ENCODE data around the gene TDRD3.
A peak's percentile ranks its signal among the peaks of the same experiment; 100 is the strongest.

Gene TDRD3

DNA sequence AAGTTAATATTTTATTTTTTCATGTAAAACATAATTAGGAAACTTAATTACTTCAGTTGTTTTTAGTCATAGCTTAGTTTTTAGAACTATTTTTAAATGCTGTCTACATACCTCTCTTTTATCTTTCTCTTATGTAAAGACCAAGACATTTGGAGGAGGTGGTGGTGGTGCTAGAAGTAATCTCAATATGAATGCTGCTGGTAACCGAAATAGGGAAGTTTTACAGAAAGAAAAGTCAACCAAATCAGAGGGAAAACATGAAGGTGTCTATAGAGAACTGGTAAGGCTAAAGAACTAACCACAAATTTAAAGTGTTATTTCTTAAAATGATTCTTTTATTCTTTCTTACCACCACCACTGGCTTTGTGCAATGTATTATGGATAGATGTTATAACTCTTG, 97.3 kb downstream of the TDRD3 start:
- no peak overlapping the region for H3K27ac ChIP-seq

GRCh38 chr13:60501236-60501635, 104.2 kb downstream of the TDRD3 start:
- Histone ChIP-seq H3K4me3 (no peak overlapping the region), H3K9ac (ENCODE audit: insufficient read length) (no peak overlapping the region), H3K36me3 (ENCODE audit: insufficient read depth, low read length) (peaks cover 72% of the 10 kb centered on the region), H3K9me3 (ENCODE audit: low read depth, low read length) (peaks cover 17% of the 10 kb centered on the region; the same call in 1 of the 2 replicates), H3K27ac (no peak overlapping the region)
- no peak for TF ChIP-seq EZH2 (IDR thresholded peaks at IDR 0.05)
- no peak for TF ChIP-seq FOXP2 (optimal IDR thresholded peaks at IDR 0.05; ENCODE audit: control extremely low read depth, extremely low read length, insufficient read depth)
- no peak for TF ChIP-seq POLR2AphosphoS5 (IDR thresholded peaks at IDR 0.05; ENCODE audit: borderline replicate concordance, low read depth, low read length)
- DNase-seq (ENCODE audit: low read depth, low spot score) = no peak

More for the DNA sequence above, 97.3 kb downstream of the TDRD3 start:
- Histone ChIP-seq H3K4me3 (no peak overlapping the region), H3K9ac (ENCODE audit: insufficient read length) (no peak overlapping the region), H3K9me3 (ENCODE audit: low read depth, low read length) (no peaks in the 10 kb centered on the region), H3K36me3 (ENCODE audit: insufficient read depth, low read length) (peaks cover 62% of the 10 kb centered on the region)
- no peak for DNase-seq (ENCODE audit: low read depth, low spot score)
- TF ChIP-seq POLR2AphosphoS5 (IDR thresholded peaks at IDR 0.05; ENCODE audit: borderline replicate concordance, low read depth, low read length) (no peak), FOXP2 (optimal IDR thresholded peaks at IDR 0.05; ENCODE audit: control extremely low read depth, extremely low read length, insufficient read depth) (no peak), EZH2 (IDR thresholded peaks at IDR 0.05) (no peak)

DNA sequence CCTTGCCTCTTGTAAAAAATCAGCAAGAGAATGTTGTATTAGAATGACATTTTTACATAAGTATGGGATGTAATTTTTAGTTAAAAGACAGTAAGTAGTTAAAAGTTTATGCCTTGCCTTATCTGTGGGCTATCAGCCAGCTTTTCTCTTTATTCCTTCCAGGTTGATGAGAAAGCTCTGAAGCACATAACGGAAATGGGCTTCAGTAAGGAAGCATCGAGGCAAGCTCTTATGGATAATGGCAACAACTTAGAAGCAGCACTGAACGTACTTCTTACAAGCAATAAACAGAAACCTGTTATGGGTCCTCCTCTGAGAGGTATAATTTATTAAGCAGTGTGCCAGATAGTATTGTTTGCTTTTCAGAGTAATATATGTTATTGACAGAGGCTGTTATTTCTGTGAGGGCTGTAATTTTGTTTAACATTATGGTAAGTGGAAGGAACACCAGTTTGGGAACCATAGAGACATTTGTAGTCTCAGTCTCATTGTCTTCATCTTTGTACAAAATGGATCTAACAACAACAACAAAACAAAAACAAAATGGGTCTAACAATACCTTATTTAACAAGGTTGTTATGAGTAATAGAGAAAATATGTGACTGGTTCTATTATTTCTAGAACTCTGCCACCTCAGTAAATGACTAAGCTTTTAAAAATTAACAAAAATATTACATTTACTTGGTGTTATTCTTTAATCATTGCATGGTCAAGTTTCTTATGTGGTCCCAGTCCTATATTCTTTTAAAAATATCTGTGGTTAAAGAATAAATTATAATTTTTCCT, 112.8 kb downstream of the TDRD3 start:
- H3K9ac ChIP-seq (ENCODE audit: insufficient read length) = no peak overlapping the region
- DNase-seq (ENCODE audit: low read depth, low spot score) = no peak
- no peak overlapping the region for H3K4me3 ChIP-seq
- H3K27ac ChIP-seq = 0 out of 2 replicates have a peak overlapping the region, but pooled peaks have one; percentile 12
- no peaks in the 10 kb centered on the region for H3K9me3 ChIP-seq (ENCODE audit: low read depth, low read length)
- peaks cover 26% of the 10 kb centered on the region for H3K36me3 ChIP-seq (ENCODE audit: insufficient read depth, low read length)
- no peak for TF ChIP-seq FOXP2 (optimal IDR thresholded peaks at IDR 0.05; ENCODE audit: control extremely low read depth, extremely low read length, insufficient read depth)
- no peak for TF ChIP-seq EZH2 (IDR thresholded peaks at IDR 0.05)
- TF ChIP-seq POLR2AphosphoS5 (IDR thresholded peaks at IDR 0.05; ENCODE audit: borderline replicate concordance, low read depth, low read length) = no peak

DNA sequence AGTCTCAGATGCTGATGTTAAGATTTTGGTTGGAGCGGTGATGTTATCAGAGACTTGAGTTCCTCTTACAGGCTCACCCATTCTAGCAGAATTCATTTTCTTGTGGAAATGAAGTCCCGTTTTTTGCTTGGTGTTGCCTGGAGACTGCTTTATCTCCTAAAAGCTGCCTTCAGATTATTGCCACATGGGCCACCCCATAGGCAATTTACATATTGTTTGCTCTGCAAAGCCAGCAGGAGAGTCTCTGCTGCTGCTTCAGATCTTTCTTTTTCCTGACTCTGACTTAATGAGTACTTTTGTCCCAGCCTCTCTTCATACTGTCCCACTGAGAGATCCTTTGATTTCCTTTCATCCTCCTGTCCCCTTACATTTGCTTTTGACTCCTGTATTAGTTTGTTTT, 114.6 kb downstream of the TDRD3 start:
- H3K4me3 ChIP-seq = peak overlapping the region; percentile 50; the same call in 1 of the 2 replicates
- H3K27ac ChIP-seq = peak overlapping the region; percentile 69
- peaks cover 23% of the 10 kb centered on the region for H3K36me3 ChIP-seq (ENCODE audit: insufficient read depth, low read length)
- H3K9me3 ChIP-seq (ENCODE audit: low read depth, low read length) = no peaks in the 10 kb centered on the region
- TF ChIP-seq FOXP2 (optimal IDR thresholded peaks at IDR 0.05; ENCODE audit: control extremely low read depth, extremely low read length, insufficient read depth) (no peak), POLR2AphosphoS5 (IDR thresholded peaks at IDR 0.05; ENCODE audit: borderline replicate concordance, low read depth, low read length) (no peak; the same call in 1 of the 2 replicates), EZH2 (IDR thresholded peaks at IDR 0.05) (no peak)
- H3K9ac ChIP-seq (ENCODE audit: insufficient read length) = no peak overlapping the region
- peak; percentile 62 for DNase-seq (ENCODE audit: low read depth, low spot score)

- Histone ChIP-seq H3K36me3 (ENCODE audit: insufficient read depth, low read length) (peaks cover 27% of the 10 kb centered on the region), H3K27ac (peak overlapping the region; percentile 66; the same call in 1 of the 2 replicates), H3K9me3 (ENCODE audit: low read depth, low read length) (no peaks in the 10 kb centered on the region), H3K4me3 (no peak overlapping the region), H3K9ac (ENCODE audit: insufficient read length) (no peak overlapping the region)
- TF ChIP-seq POLR2AphosphoS5 (IDR thresholded peaks at IDR 0.05; ENCODE audit: borderline replicate concordance, low read depth, low read length) = no peak
- DNase-seq (ENCODE audit: low read depth, low spot score) = no peak
Observed at GRCh38 chr13:60514891-60515290, 117.9 kb downstream of the TDRD3 start.

DNA sequence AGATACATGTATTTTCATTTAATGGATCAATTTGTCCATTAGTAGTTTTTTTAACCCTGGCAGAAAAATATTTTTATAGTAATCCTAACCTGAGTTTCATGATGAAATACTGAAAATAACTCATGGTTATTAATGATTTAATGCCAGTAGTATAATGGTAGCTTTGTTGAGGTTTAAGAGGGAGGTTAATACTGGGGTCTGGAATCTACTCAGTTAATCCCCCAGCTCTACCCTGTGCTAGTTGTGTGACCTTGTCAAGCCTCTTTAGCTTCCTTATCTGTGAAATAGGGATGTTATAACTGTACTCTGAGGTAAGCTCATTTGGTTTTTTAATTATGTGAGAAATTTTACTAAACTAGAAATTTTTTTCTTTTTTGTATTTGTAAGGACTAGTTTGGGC, 122.5 kb downstream of the TDRD3 start:
- H3K9ac ChIP-seq (ENCODE audit: insufficient read length) = no peak overlapping the region
- TF ChIP-seq FOXP2 (optimal IDR thresholded peaks at IDR 0.05; ENCODE audit: control extremely low read depth, extremely low read length, insufficient read depth) = no peak
- TF ChIP-seq POLR2AphosphoS5 (IDR thresholded peaks at IDR 0.05; ENCODE audit: borderline replicate concordance, low read depth, low read length) = no peak
- TF ChIP-seq EZH2 (IDR thresholded peaks at IDR 0.05) = no peak
- peaks cover 9% of the 10 kb centered on the region for H3K36me3 ChIP-seq (ENCODE audit: insufficient read depth, low read length)
- no peak overlapping the region for H3K27ac ChIP-seq
- H3K4me3 ChIP-seq = no peak overlapping the region
- H3K9me3 ChIP-seq (ENCODE audit: low read depth, low read length) = no peaks in the 10 kb centered on the region
- DNase-seq (ENCODE audit: low read depth, low spot score) = no peak

DNA sequence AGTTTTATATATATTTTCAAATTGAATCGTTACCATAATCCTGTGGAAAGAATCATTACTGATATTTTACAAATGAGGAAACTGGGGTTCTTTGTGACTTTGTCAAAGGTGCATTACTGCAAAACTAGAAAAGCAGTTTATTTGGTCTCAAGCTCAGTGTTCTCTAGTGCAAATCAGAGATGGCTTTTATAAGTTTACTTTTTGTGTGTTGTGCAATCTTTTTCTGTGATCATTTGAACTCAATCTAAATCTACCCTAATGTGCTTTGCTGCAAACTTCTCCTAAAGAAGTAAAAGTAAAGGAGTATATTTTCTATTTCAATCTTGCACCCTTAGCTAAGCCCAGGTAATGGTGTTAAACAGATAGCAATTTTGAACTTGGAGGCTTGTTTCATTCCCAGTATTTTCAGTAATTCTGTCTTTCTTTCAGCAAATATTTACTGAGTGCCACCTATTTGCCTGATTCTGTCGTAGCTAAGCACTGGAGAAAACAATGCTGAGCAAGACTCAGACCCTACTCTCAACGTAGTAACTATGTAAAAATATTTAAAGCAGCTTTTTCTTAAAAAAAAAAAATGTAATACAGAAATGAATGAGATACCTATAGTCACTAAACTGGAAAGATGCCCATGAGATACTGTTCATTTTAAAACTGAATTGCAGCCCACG, 124.0 kb downstream of the TDRD3 start:
- no peak overlapping the region for H3K4me3 ChIP-seq
- TF ChIP-seq EZH2 (IDR thresholded peaks at IDR 0.05) = no peak
- TF ChIP-seq FOXP2 (optimal IDR thresholded peaks at IDR 0.05; ENCODE audit: control extremely low read depth, extremely low read length, insufficient read depth) = no peak
- TF ChIP-seq POLR2AphosphoS5 (IDR thresholded peaks at IDR 0.05; ENCODE audit: borderline replicate concordance, low read depth, low read length) = no peak
- 0 out of 2 replicates have a peak, but pooled peaks cover 4% of the 10 kb centered on the region for H3K36me3 ChIP-seq (ENCODE audit: insufficient read depth, low read length)
- H3K27ac ChIP-seq = no peak overlapping the region
- H3K9ac ChIP-seq (ENCODE audit: insufficient read length) = no peak overlapping the region
- DNase-seq (ENCODE audit: low read depth, low spot score) = no peak
- H3K9me3 ChIP-seq (ENCODE audit: low read depth, low read length) = no peaks in the 10 kb centered on the region

DNA sequence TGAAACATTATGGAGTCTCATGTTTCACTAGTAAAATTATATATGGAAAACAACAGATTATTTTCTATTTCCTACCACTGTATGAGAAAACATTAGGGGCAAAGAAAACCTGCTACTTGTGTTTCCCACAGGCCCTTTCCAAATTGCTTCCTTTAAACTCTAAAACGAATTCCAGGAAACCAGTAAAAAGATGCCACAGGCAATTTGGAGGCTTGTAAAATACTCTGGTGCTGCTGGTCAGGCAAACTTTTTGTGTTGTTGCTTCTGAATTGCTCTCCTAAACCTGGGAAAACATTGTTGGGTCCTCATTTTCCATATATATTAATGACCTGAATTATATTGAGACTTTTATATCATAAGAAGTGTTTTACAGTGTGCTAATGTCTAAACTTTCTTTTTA, 141.5 kb downstream of the TDRD3 start:
- H3K27ac ChIP-seq = peak overlapping the region; percentile 67
- H3K4me3 ChIP-seq = peak overlapping the region; percentile 11
- TF ChIP-seq POLR2AphosphoS5 (IDR thresholded peaks at IDR 0.05; ENCODE audit: borderline replicate concordance, low read depth, low read length) (no peak), EZH2 (IDR thresholded peaks at IDR 0.05) (no peak), FOXP2 (optimal IDR thresholded peaks at IDR 0.05; ENCODE audit: control extremely low read depth, extremely low read length, insufficient read depth) (no peak)
- no peaks in the 10 kb centered on the region for H3K9me3 ChIP-seq (ENCODE audit: low read depth, low read length)
- DNase-seq (ENCODE audit: low read depth, low spot score) = peak; percentile 86
- no peaks in the 10 kb centered on the region; the same call in 1 of the 2 replicates for H3K36me3 ChIP-seq (ENCODE audit: insufficient read depth, low read length)
- H3K9ac ChIP-seq (ENCODE audit: insufficient read length) = no peak overlapping the region
